Trophoblast cell (in vitro differentiated cells and primary cell): ENCODE results near the gene RPUSD2. TPM values are rescaled to one million over a fixed set of nuclear protein-coding genes. Genes with fewer than 3 reads are reported as not detected.

Experiments used
- DNase-seq, 2 donors: peaks; one replicate each; pipeline ENCODE4 v3.0.0-alpha.2; 2016
- H2AFZ ChIP-seq: 2 replicates; pipeline ENCODE4 v1.6.1; 2013; ENCODE audit warnings: low read length, moderate library complexity, mild to moderate bottlenecking; ENCODE audit not compliant: insufficient read depth, poor library complexity
- H2AK5ac ChIP-seq: 2 replicates; pipeline ENCODE4 v1.6.1; 2013; ENCODE audit warnings: mild to moderate bottlenecking, low read length
- H2BK120ac ChIP-seq: 2 replicates; pipeline ENCODE4 v1.6.1; 2013; ENCODE audit warnings: low read length, mild to moderate bottlenecking, moderate library complexity; ENCODE audit not compliant: insufficient read depth, poor library complexity
- H2BK12ac ChIP-seq: 2 replicates; pipeline ENCODE4 v1.6.1; 2013; ENCODE audit warnings: mild to moderate bottlenecking, low read length, moderate library complexity
- H2BK5ac ChIP-seq: 2 replicates; pipeline ENCODE4 v1.6.1; 2013; ENCODE audit warnings: low read length, low read depth, moderate library complexity, mild to moderate bottlenecking; ENCODE audit not compliant: poor library complexity
- H3K14ac ChIP-seq: 2 replicates; pipeline ENCODE4 v1.6.1; 2013; ENCODE audit warnings: mild to moderate bottlenecking, low read length
- H3K18ac ChIP-seq: 2 replicates; pipeline ENCODE4 v1.6.1; 2013; ENCODE audit warnings: mild to moderate bottlenecking, low read length
- H3K23ac ChIP-seq: 2 replicates; pipeline ENCODE4 v1.6.1; 2013; ENCODE audit warnings: low read length
- H3K27ac ChIP-seq: 2 replicates; pipeline ENCODE4 v1.5.1; 2013; ENCODE audit warnings: low read depth, mild to moderate bottlenecking, inconsistent platforms, low read length, moderate library complexity
- H3K27me3 ChIP-seq: 2 replicates; pipeline ENCODE4 v1.6.1; 2013; ENCODE audit warnings: inconsistent platforms, mild to moderate bottlenecking, low read length, moderate library complexity; ENCODE audit not compliant: insufficient read depth
- H3K36me3 ChIP-seq, 2 experiments: 1 replicate in 1 of 2; 2 replicates in 1 of 2; pipeline ENCODE4 v1.6.1; 2013; ENCODE audit warnings: low read length in 2 of 2, mild to moderate bottlenecking in 2 of 2, moderate library complexity in 1 of 2; ENCODE audit not compliant: insufficient read depth in 2 of 2, control insufficient read depth in 1 of 2
- H3K4ac ChIP-seq: 2 replicates; pipeline ENCODE4 v1.6.1; 2013; ENCODE audit warnings: low read depth, mild to moderate bottlenecking, low read length, moderate library complexity
- H3K4me1 ChIP-seq, 2 experiments: 1 replicate in 1 of 2; 2 replicates in 1 of 2; pipeline ENCODE4 v1.6.1; 2013; ENCODE audit warnings: low read length in 2 of 2, mild to moderate bottlenecking in 2 of 2, moderate library complexity in 1 of 2; ENCODE audit not compliant: insufficient read depth in 2 of 2, control insufficient read depth in 1 of 2
- H3K4me2 ChIP-seq: 2 replicates; pipeline ENCODE4 v1.6.1; 2013; ENCODE audit warnings: inconsistent platforms, mild to moderate bottlenecking, low read length, moderate library complexity
- H3K4me3 ChIP-seq: 2 replicates; pipeline ENCODE4 v1.5.1; 2013; ENCODE audit warnings: mild to moderate bottlenecking, low read depth, low read length, inconsistent platforms
- H3K79me1 ChIP-seq: one replicate; pipeline ENCODE4 v1.6.1; 2013; ENCODE audit warnings: low read length
- H3K79me2 ChIP-seq: 2 replicates; pipeline ENCODE4 v1.6.1; 2013; ENCODE audit warnings: low read length, mild to moderate bottlenecking; ENCODE audit not compliant: control insufficient read depth, insufficient read depth, poor library complexity
- H3K9ac ChIP-seq: 2 replicates; pipeline ENCODE4 v1.6.1; 2013; ENCODE audit warnings: mild to moderate bottlenecking, low read length
- H3K9me3 ChIP-seq: 2 replicates; pipeline ENCODE4 v1.6.1; 2013; ENCODE audit warnings: low read depth, mild to moderate bottlenecking, control low read depth, inconsistent platforms, low read length; ENCODE audit not compliant: insufficient read depth
- H4K12ac ChIP-seq: 2 replicates; pipeline ENCODE4 v1.6.1; 2013; ENCODE audit warnings: low read depth, mild to moderate bottlenecking, low read length, moderate library complexity
- H4K8ac ChIP-seq: 2 replicates; pipeline ENCODE4 v1.6.1; 2013; ENCODE audit warnings: low read depth, mild to moderate bottlenecking, low read length, moderate library complexity
- H4K91ac ChIP-seq: one replicate; pipeline ENCODE4 v1.6.1; 2013; ENCODE audit warnings: low read depth, mild to moderate bottlenecking, low read length, moderate library complexity
- WGBS: extraction: QIAGEN DNeasy Blood & Tissue Kit; methylation state at CpG from one replicate; pipeline ENCODE4 v1.1.7; 2013; ENCODE audit warnings: missing lambda C conversion rate; ENCODE audit not compliant: insufficient read length, insufficient coverage; ENCODE audit errors: extremely low coverage; 5-methylcytosine and 5-hydroxymethylcytosine counted together
- polyA plus RNA-seq: library from polyadenylated mRNA; stranded (reverse); fragments of 200-250 nt; gene quantifications from 2 replicates; pipeline ENCODE4 v1.2.3, GENCODE V29; 2013

The RPUSD2 gene
- polyA plus RNA-seq = 6.3 and 6.5 TPM in 2 replicates

DNA sequence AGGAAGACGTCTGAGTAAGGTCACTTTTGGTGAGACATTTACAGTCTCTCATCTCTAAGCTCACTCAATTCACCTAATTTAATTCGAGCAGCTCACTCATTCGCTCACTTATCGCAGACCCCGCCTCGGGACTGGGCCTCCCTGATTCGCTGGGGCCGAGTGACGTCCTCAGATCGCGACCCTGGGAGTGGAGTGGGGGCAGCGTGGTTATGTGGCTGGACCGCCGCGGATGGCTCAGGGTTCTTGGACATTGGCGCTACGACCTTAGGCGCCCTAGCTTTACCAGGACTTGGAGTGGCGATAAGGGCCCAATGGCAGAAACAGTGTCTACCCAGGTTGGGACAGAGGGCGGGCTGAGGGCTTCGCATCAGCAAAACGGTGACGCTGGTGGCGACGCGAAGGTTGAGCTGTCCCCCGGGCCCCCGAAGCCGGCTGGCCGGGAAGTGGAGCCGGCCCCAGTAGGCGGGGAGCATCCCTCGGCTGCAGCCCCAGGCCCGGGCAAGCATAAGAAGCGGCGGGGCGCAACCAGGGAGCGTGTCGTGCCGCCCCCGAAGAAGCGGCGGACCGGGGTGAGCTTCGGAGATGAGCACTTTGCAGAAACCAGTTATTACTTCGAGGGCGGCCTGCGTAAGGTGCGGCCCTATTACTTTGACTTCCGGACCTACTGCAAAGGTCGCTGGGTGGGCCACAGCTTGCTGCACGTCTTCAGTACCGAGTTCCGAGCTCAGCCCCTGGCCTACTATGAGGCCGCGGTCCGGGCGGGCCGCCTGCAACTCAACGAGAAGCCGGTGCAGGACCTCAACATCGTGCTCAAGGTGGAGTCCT is at the start of gene RPUSD2:
Gene RPUSD2, plus strand, starts transcription at position 171 of the 825 bp plus-strand sequence. Its CDS starts 39 bp downstream, at position 210.
- WGBS = no CpG with 5 or more reads among the region's 62 CpGs
- Histone ChIP-seq H4K91ac (no peak within 1 kb of the TSS), H3K14ac (peak within 1 kb of the TSS; percentile 47), H4K8ac (peak within 1 kb of the TSS; percentile 87), H3K4me2 (peak within 1 kb of the TSS; percentile 91), H3K36me3 (peaks cover 11 to 15% of the 10 kb centered on the region in 2 experiments), H3K79me2 (peaks cover 4% of the 10 kb centered on the region), H3K9me3 (no peaks in the 10 kb centered on the region), H2AK5ac (no peak within 1 kb of the TSS), H3K23ac (no peak within 1 kb of the TSS), H3K4ac (no peak within 1 kb of the TSS), H3K27me3 (no peaks in the 10 kb centered on the region), H2BK120ac (no peak within 1 kb of the TSS), H3K27ac (no peak within 1 kb of the TSS), H3K79me1 (peaks cover 7% of the 10 kb centered on the region), H3K4me1 (peaks cover 2 to 5% of the 10 kb centered on the region in 2 experiments), H2AFZ (peak within 1 kb of the TSS; percentile 80), H4K12ac (peak within 1 kb of the TSS; percentile 56), H3K18ac (peak within 1 kb of the TSS; percentile 51), H2BK12ac (no peak within 1 kb of the TSS), H2BK5ac (no peak within 1 kb of the TSS), H3K4me3 (peak within 1 kb of the TSS; percentile 86), H3K9ac (peak within 1 kb of the TSS; percentile 64)
- peak; percentile 88 to 95 for DNase-seq

GRCh38 chr15:40523611-40524010 is 45.5 kb upstream of the RPUSD2 start:
- Histone ChIP-seq H3K4me2 (no peak overlapping the region), H4K8ac (no peak overlapping the region), H2AK5ac (no peak overlapping the region)

GRCh38 chr15:40525855-40526254 is 43.2 kb upstream of the RPUSD2 start:
- H2BK5ac ChIP-seq = no peak overlapping the region
- H4K91ac ChIP-seq = no peak overlapping the region
- no peak overlapping the region for H3K27ac ChIP-seq
- H3K14ac ChIP-seq = no peak overlapping the region
- H3K9ac ChIP-seq = no peak overlapping the region
- H3K27me3 ChIP-seq = no peaks in the 10 kb centered on the region
- no CpG with 5 or more reads among the region's 3 CpGs for WGBS
- no peak overlapping the region for H3K4me3 ChIP-seq
- no peak overlapping the region for H3K18ac ChIP-seq
- H3K9me3 ChIP-seq = no peaks in the 10 kb centered on the region
- no peak overlapping the region for H2AK5ac ChIP-seq
- no peaks in the 10 kb centered on the region for H3K4me1 ChIP-seq
- no peak overlapping the region for H2BK12ac ChIP-seq
- no peaks in the 10 kb centered on the region for H3K79me1 ChIP-seq
- H3K36me3 ChIP-seq = no peaks in the 10 kb centered on the region
- H4K8ac ChIP-seq = no peak overlapping the region
- H3K4me2 ChIP-seq = no peak overlapping the region
- H3K79me2 ChIP-seq = no peaks in the 10 kb centered on the region
- H2AFZ ChIP-seq = no peak overlapping the region
- H3K4ac ChIP-seq = no peak overlapping the region
- H2BK120ac ChIP-seq = no peak overlapping the region
- H4K12ac ChIP-seq = no peak overlapping the region
- no peak overlapping the region for H3K23ac ChIP-seq
- DNase-seq = no peak

More at GRCh38 chr15:40523611-40524010, 45.5 kb upstream of the RPUSD2 start:
- no peak overlapping the region for H3K14ac ChIP-seq
- H3K9me3 ChIP-seq = no peaks in the 10 kb centered on the region
- no peak overlapping the region for H3K27ac ChIP-seq
- no peak overlapping the region for H2AFZ ChIP-seq
- no peak for DNase-seq
- no peaks in the 10 kb centered on the region for H3K79me1 ChIP-seq
- H3K4me3 ChIP-seq = no peak overlapping the region
- no peaks in the 10 kb centered on the region for H3K4me1 ChIP-seq
- no peak overlapping the region for H3K9ac ChIP-seq
- H2BK5ac ChIP-seq = no peak overlapping the region
- H3K36me3 ChIP-seq = no peaks in the 10 kb centered on the region
- H3K27me3 ChIP-seq = no peaks in the 10 kb centered on the region
- H2BK120ac ChIP-seq = no peak overlapping the region
- H3K18ac ChIP-seq = no peak overlapping the region
- no peak overlapping the region for H2BK12ac ChIP-seq
- H4K91ac ChIP-seq = no peak overlapping the region
- no peak overlapping the region for H3K23ac ChIP-seq
- H4K12ac ChIP-seq = no peak overlapping the region
- H3K79me2 ChIP-seq = no peaks in the 10 kb centered on the region
- H3K4ac ChIP-seq = no peak overlapping the region

GRCh38 chr15:40528801-40529200 is 40.3 kb upstream of the RPUSD2 start:
- no CpG with 5 or more reads among the region's 6 CpGs for WGBS
- no peaks in the 10 kb centered on the region for H3K27me3 ChIP-seq
- no peak overlapping the region for H4K12ac ChIP-seq
- H3K27ac ChIP-seq = no peak overlapping the region
- no peak overlapping the region for H3K4me2 ChIP-seq
- DNase-seq = no peak
- no peak overlapping the region for H2BK12ac ChIP-seq
- H3K23ac ChIP-seq = no peak overlapping the region
- no peak overlapping the region for H2BK5ac ChIP-seq
- H2AK5ac ChIP-seq = no peak overlapping the region
- no peak overlapping the region for H4K91ac ChIP-seq
- no peaks in the 10 kb centered on the region for H3K79me2 ChIP-seq
- H3K14ac ChIP-seq = no peak overlapping the region
- H3K9me3 ChIP-seq = no peaks in the 10 kb centered on the region
- no peak overlapping the region for H2BK120ac ChIP-seq
- H3K4me1 ChIP-seq = no peaks in the 10 kb centered on the region
- H2AFZ ChIP-seq = no peak overlapping the region
- no peak overlapping the region for H4K8ac ChIP-seq
- no peaks in the 10 kb centered on the region for H3K79me1 ChIP-seq
- H3K18ac ChIP-seq = no peak overlapping the region
- no peaks in the 10 kb centered on the region for H3K36me3 ChIP-seq
- H3K4me3 ChIP-seq = no peak overlapping the region
- no peak overlapping the region for H3K4ac ChIP-seq
- H3K9ac ChIP-seq = no peak overlapping the region
